AG04450 (cell line): Measurements from ENCODE around the gene POC5. TPM values are rescaled to one million over a fixed set of nuclear protein-coding genes. Genes with fewer than 3 reads are reported as not detected.

Experiments used
- CTCF ChIA-PET: fragments of 300-600, 350-600 bp; formaldehyde crosslinking; extraction: SDS; loops from one replicate; lab custom pipeline; 2022; ENCODE audit warnings: antibody characterized with exemption, inconsistent platforms; lab: Charles Lee
- POLR2A ChIA-PET: fragments of 350-600 bp; formaldehyde crosslinking; extraction: SDS; loops from one replicate; lab custom pipeline; 2021; ENCODE audit warnings: antibody characterized with exemption, inconsistent platforms; lab: Yijun Ruan, JAX
- DNase-seq: peaks from one replicate; pipeline ENCODE4 v3.0.0-alpha.2; 2011; ENCODE audit warnings: low read depth, low spot score
- H3K27ac ChIP-seq: one replicate; pipeline ENCODE4 v1.5.1; 2012; ENCODE audit warnings: low read depth, low read length, control low read depth
- H3K27me3 ChIP-seq: one replicate; pipeline ENCODE4 v1.6.0; 2012; ENCODE audit warnings: low read length; ENCODE audit not compliant: control insufficient read depth, insufficient read depth
- H3K4me3 ChIP-seq: 2 replicates; pipeline ENCODE4 v1.5.1; 2011; ENCODE audit warnings: mild to moderate bottlenecking, low read depth, low read length, control low read depth
- H3K9me3 ChIP-seq: 2 replicates; pipeline ENCODE4 v1.5.1; 2012; ENCODE audit warnings: low read length; ENCODE audit not compliant: control insufficient read depth, insufficient read depth
- polyA plus RNA-seq: library from polyadenylated mRNA; depleted of rRNA; stranded (reverse); fragments of >200 nt; gene quantifications from 2 replicates; pipeline ENCODE4 v1.2.3, GENCODE V29; 2011; rRNA removed
- small RNA-seq: library from RNA; depleted of rRNA; stranded (forward); fragments of <200 nt; gene quantifications from one replicate; pipeline ENCODE3, GENCODE V24; 2012; ENCODE audit warnings: low read depth; ENCODE audit not compliant: insufficient read length
- TF ChIP-seq, protein P1 (sequence below): IDR thresholded peaks from 2 replicates; pipeline ENCODE4 v1.5.1; 2011; ENCODE audit warnings: low read depth, low read length, control low read depth, inconsistent platforms

POC5 gene
- polyA plus RNA-seq, 1 experiment: 10.7 TPM

DNA sequence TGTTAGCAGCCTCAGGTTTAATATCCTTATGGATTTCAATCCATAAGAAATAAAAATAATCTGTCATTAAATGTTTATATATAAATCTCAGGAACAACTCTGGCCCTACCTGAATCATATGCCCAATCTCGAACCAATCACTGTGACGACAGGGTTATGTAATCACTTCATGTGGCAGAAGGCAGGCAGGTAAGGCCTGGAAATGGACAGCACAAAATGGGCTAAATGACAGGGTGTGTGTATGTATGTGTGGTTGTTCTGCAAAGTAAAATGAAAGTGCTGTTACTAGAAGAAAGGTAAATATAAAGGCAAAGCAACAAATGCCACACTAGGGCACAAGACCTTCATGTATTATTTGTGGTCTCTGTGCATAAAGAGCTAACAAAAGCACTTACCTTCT is 86.4 kb downstream of the POC5 start:
- no peak for DNase-seq
- Histone ChIP-seq H3K4me3 (no peak overlapping the region), H3K9me3 (no peaks in the 10 kb centered on the region), H3K27ac (no peak overlapping the region), H3K27me3 (no peaks in the 10 kb centered on the region)
- CTCF ChIA-PET: no interaction called here
- POLR2A ChIA-PET: interaction anchor here (0.6 kb wide), 1 partner anchor 43 kb away, joined by 4 read pairs; no protein-coding TSS in a partner anchor
- TF ChIP-seq, protein P1, sequence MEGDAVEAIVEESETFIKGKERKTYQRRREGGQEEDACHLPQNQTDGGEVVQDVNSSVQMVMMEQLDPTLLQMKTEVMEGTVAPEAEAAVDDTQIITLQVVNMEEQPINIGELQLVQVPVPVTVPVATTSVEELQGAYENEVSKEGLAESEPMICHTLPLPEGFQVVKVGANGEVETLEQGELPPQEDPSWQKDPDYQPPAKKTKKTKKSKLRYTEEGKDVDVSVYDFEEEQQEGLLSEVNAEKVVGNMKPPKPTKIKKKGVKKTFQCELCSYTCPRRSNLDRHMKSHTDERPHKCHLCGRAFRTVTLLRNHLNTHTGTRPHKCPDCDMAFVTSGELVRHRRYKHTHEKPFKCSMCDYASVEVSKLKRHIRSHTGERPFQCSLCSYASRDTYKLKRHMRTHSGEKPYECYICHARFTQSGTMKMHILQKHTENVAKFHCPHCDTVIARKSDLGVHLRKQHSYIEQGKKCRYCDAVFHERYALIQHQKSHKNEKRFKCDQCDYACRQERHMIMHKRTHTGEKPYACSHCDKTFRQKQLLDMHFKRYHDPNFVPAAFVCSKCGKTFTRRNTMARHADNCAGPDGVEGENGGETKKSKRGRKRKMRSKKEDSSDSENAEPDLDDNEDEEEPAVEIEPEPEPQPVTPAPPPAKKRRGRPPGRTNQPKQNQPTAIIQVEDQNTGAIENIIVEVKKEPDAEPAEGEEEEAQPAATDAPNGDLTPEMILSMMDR: no peak

DNA sequence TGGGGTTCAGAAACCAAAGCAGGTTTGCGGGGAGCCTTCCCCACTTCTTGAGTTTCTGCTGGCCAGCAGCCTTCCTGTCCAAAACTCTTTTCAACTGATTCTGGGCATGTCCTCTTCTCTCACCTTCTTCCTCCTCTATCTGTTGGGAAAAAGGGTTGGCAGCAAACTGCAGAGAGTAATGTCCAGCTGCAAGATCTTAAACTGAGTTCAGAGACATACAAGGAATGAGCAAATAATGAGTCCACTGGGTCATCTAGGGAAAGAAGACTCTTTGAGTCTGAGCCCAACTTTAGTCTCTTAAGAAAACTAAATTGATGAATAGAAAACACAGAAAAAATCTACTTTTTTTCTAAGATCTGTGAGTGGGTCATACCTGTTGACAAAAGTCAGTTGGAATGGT is 89.4 kb downstream of the POC5 start:
- ChIA-PET CTCF (interaction anchor here (0.6 to 0.8 kb wide), 2 partner anchors 53 kb away, joined by 3 read pairs; no protein-coding TSS in a partner anchor), POLR2A (no interaction called here)
- Histone ChIP-seq H3K4me3 (no peak overlapping the region), H3K9me3 (no peaks in the 10 kb centered on the region), H3K27ac (no peak overlapping the region), H3K27me3 (no peaks in the 10 kb centered on the region)
- TF ChIP-seq, protein P1: no peak
- DNase-seq: no peak

DNA sequence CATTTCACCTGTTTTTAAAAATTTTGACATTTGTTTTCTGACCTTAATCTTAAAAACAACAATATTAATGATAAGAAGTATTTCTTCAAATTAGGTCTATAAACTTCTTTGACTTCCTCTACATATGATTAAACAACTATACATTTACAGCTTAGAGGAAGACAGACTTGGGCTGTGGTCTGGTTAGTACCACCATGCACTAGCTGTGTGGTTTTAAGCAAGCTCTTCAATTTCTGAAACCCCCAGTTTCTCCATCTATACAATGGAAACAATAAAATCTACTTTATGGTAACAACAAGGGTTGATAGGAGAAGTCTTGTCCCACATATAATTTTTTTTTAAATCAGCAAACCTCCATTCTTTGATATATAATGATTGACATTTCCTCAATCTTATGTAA is 90.3 kb downstream of the POC5 start:
- CTCF ChIA-PET: no interaction called here
- DNase-seq: no peak

More for the DNA sequence above, 90.3 kb downstream of the POC5 start:
- no peak overlapping the region for H3K27ac ChIP-seq
- TF ChIP-seq, protein P1: no peak
- no peaks in the 10 kb centered on the region for H3K27me3 ChIP-seq
- POLR2A ChIA-PET: no interaction called here
- no peaks in the 10 kb centered on the region for H3K9me3 ChIP-seq
- no peak overlapping the region for H3K4me3 ChIP-seq

Small RNAs within 50 kb of the gene (small RNA-seq; reads per million reads assigned to genes)
- not detected for gene RNU6-680P

Other genes with a start within 250 kb of the POC5 start
- gene CERT1, start 205.8 kb downstream of the POC5 start, polyA plus RNA-seq: 17.1 and 18.1 TPM in 2 replicates
- 20.8 and 30.9 TPM in 2 replicates for gene POLK, start 205.5 kb downstream of the POC5 start, polyA plus RNA-seq
- 0.04 and 0.06 TPM in 2 replicates for gene ANKDD1B, start 106.0 kb downstream of the POC5 start, polyA plus RNA-seq